ENCODE results near the gene CDH4.
"Not testable (repeated sequence)": the region's sequence is repeated elsewhere in the genome, so short reads cannot be mapped to it uniquely, and the experiment has no call there.

The CDH4 gene

GRCh38 chr20:61451009-61451408, 198.9 kb downstream of the CDH4 start:
- Histone ChIP-seq H3K9me3 (ENCODE audit: control insufficient read depth in 5 of 5, low read length in 5 of 5) (no peaks in the 10 kb centered on the region), H3K4me1 (ENCODE audit: control insufficient read depth in 5 of 5, insufficient read depth in 5 of 5, low read length in 5 of 5) (no peaks in the 10 kb centered on the region), H3K27me3 (ENCODE audit: control insufficient read depth in 5 of 5, insufficient read depth in 4 of 5, low read length in 5 of 5) (peaks cover 0 to 21% (median 5%) of the 10 kb centered on the region in 5 donors), H3K4me3 (ENCODE audit: low read depth in 1 of 5, low read length in 5 of 5) (no peak overlapping the region), H3K36me3 (ENCODE audit: control insufficient read depth in 5 of 5, insufficient read depth in 5 of 5, low read length in 5 of 5) (no peaks in the 10 kb centered on the region), H3K27ac (ENCODE audit: low read depth, low read length) (no peak overlapping the region), H3K9ac (ENCODE audit: low read length in 5 of 5) (no peak overlapping the region)

- H3K27ac ChIP-seq (ENCODE audit: low read depth, low read length): no peak overlapping the region
- peaks cover 0 to 21% (median 5%) of the 10 kb centered on the region in 5 donors for H3K27me3 ChIP-seq (ENCODE audit: control insufficient read depth in 5 of 5, insufficient read depth in 4 of 5, low read length in 5 of 5)
- no peaks in the 10 kb centered on the region for H3K4me1 ChIP-seq (ENCODE audit: control insufficient read depth in 5 of 5, insufficient read depth in 5 of 5, low read length in 5 of 5)
- H3K4me3 ChIP-seq (ENCODE audit: low read depth in 1 of 5, low read length in 5 of 5): no peak overlapping the region
- H3K9ac ChIP-seq (ENCODE audit: low read length in 5 of 5): no peak overlapping the region
- no peaks in the 10 kb centered on the region for H3K9me3 ChIP-seq (ENCODE audit: control insufficient read depth in 5 of 5, low read length in 5 of 5)
- no peaks in the 10 kb centered on the region for H3K36me3 ChIP-seq (ENCODE audit: control insufficient read depth in 5 of 5, insufficient read depth in 5 of 5, low read length in 5 of 5)
Measured at GRCh38 chr20:61451953-61452352, 199.9 kb downstream of the CDH4 start.

GRCh38 chr20:61453219-61453618, 201.2 kb downstream of the CDH4 start:
- Histone ChIP-seq H3K9me3 (ENCODE audit: control insufficient read depth in 5 of 5, low read length in 5 of 5) (peaks cover 0 to 12% (median 0%) of the 10 kb centered on the region in 5 donors), H3K4me3 (ENCODE audit: low read depth in 1 of 5, low read length in 5 of 5) (no peak overlapping the region), H3K27me3 (ENCODE audit: control insufficient read depth in 5 of 5, insufficient read depth in 4 of 5, low read length in 5 of 5) (peaks cover 0 to 18% (median 5%) of the 10 kb centered on the region in 5 donors), H3K36me3 (ENCODE audit: control insufficient read depth in 5 of 5, insufficient read depth in 5 of 5, low read length in 5 of 5) (no peaks in the 10 kb centered on the region), H3K27ac (ENCODE audit: low read depth, low read length) (no peak overlapping the region), H3K4me1 (ENCODE audit: control insufficient read depth in 5 of 5, insufficient read depth in 5 of 5, low read length in 5 of 5) (no peaks in the 10 kb centered on the region), H3K9ac (ENCODE audit: low read length in 5 of 5) (no peak overlapping the region)

DNA sequence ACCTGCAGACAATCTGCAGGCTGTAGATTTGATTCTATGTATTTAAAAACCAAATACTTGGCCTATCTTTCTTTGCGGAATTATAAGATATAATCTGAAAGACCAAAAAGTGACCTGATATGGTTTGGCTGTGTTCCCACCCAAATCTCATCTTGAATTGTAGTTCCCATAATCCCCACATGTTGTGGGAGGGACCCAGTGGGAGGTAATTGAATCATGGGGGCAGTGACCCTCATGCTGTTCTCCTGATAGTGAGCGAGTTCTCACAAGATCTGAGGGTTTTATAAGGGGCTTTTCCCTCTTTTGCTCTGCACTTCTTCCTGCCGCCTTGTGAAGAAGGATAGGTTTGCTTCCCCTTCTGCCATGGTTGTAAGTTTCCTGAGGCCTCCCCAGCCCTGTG, 201.6 kb downstream of the CDH4 start:
- H3K27ac ChIP-seq (ENCODE audit: low read depth, low read length); H3K4me3 ChIP-seq (ENCODE audit: low read depth in 1 of 5, low read length in 5 of 5); H3K36me3 ChIP-seq (ENCODE audit: control insufficient read depth in 5 of 5, insufficient read depth in 5 of 5, low read length in 5 of 5); H3K4me1 ChIP-seq (ENCODE audit: control insufficient read depth in 5 of 5, insufficient read depth in 5 of 5, low read length in 5 of 5); H3K9ac ChIP-seq (ENCODE audit: low read length in 5 of 5): not testable (repeated sequence)
- H3K27me3 ChIP-seq (ENCODE audit: control insufficient read depth in 5 of 5, insufficient read depth in 4 of 5, low read length in 5 of 5): peaks cover 0 to 15% (median 5%) of the 10 kb centered on the region in 5 donors
- H3K9me3 ChIP-seq (ENCODE audit: control insufficient read depth in 5 of 5, low read length in 5 of 5): peaks cover 0 to 16% (median 0%) of the 10 kb centered on the region in 5 donors

DNA sequence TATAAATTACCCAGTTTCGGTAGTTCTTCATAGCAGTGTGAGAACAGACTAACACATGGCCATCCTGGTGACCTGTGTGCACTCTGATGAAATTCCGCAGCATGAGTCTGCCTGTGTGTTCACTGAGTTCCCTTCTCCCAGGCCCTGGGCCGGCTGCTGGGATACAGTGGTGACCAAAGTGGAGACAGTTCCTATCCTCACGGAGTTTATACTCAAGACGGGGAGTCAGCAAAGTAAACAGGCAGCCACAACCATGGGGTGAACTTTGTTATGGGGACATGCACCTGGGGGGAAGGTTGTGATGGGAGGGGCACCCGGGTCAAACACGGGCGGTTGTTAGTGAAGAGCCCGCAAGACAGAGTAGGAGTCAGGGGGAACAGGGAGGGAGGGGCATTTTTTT, 202.0 kb downstream of the CDH4 start:
- H3K4me1 ChIP-seq (ENCODE audit: control insufficient read depth in 5 of 5, insufficient read depth in 5 of 5, low read length in 5 of 5): no peaks in the 10 kb centered on the region

GRCh38 chr20:61455508-61456215, 203.6 kb downstream of the CDH4 start:
- no peaks in the 10 kb centered on the region for H3K36me3 ChIP-seq (ENCODE audit: control insufficient read depth in 5 of 5, insufficient read depth in 5 of 5, low read length in 5 of 5)
- no peak overlapping the region for H3K9ac ChIP-seq (ENCODE audit: low read length in 5 of 5)
- H3K4me3 ChIP-seq (ENCODE audit: low read depth in 1 of 5, low read length in 5 of 5): no peak overlapping the region
- H3K4me1 ChIP-seq (ENCODE audit: control insufficient read depth in 5 of 5, insufficient read depth in 5 of 5, low read length in 5 of 5): no peaks in the 10 kb centered on the region
- peaks cover 0 to 17% (median 0%) of the 10 kb centered on the region in 5 donors for H3K9me3 ChIP-seq (ENCODE audit: control insufficient read depth in 5 of 5, low read length in 5 of 5)
- H3K27me3 ChIP-seq (ENCODE audit: control insufficient read depth in 5 of 5, insufficient read depth in 4 of 5, low read length in 5 of 5): peaks cover 0 to 12% (median 0%) of the 10 kb centered on the region in 5 donors
- no peak overlapping the region for H3K27ac ChIP-seq (ENCODE audit: low read depth, low read length)

More for the DNA sequence above, 202.0 kb downstream of the CDH4 start:
- Histone ChIP-seq H3K9ac (ENCODE audit: low read length in 5 of 5) (no peak overlapping the region), H3K27ac (ENCODE audit: low read depth, low read length) (no peak overlapping the region), H3K9me3 (ENCODE audit: control insufficient read depth in 5 of 5, low read length in 5 of 5) (peaks cover 0 to 17% (median 0%) of the 10 kb centered on the region in 5 donors), H3K27me3 (ENCODE audit: control insufficient read depth in 5 of 5, insufficient read depth in 4 of 5, low read length in 5 of 5) (peaks cover 0 to 12% (median 3%) of the 10 kb centered on the region in 5 donors), H3K36me3 (ENCODE audit: control insufficient read depth in 5 of 5, insufficient read depth in 5 of 5, low read length in 5 of 5) (no peaks in the 10 kb centered on the region), H3K4me3 (ENCODE audit: low read depth in 1 of 5, low read length in 5 of 5) (no peak overlapping the region)

GRCh38 chr20:61457725-61458124, 205.7 kb downstream of the CDH4 start:
- Histone ChIP-seq H3K9ac (ENCODE audit: low read length in 5 of 5) (no peak overlapping the region), H3K27ac (ENCODE audit: low read depth, low read length) (no peak overlapping the region), H3K4me1 (ENCODE audit: control insufficient read depth in 5 of 5, insufficient read depth in 5 of 5, low read length in 5 of 5) (no peaks in the 10 kb centered on the region), H3K9me3 (ENCODE audit: control insufficient read depth in 5 of 5, low read length in 5 of 5) (peaks cover 0 to 17% (median 0%) of the 10 kb centered on the region in 5 donors), H3K36me3 (ENCODE audit: control insufficient read depth in 5 of 5, insufficient read depth in 5 of 5, low read length in 5 of 5) (no peaks in the 10 kb centered on the region), H3K4me3 (ENCODE audit: low read depth in 1 of 5, low read length in 5 of 5) (no peak overlapping the region), H3K27me3 (ENCODE audit: control insufficient read depth in 5 of 5, insufficient read depth in 4 of 5, low read length in 5 of 5) (peaks cover 0 to 9% (median 0%) of the 10 kb centered on the region in 5 donors)

GRCh38 chr20:61458146-61458746, 206.2 kb downstream of the CDH4 start:
- H3K27me3 ChIP-seq (ENCODE audit: control insufficient read depth in 5 of 5, insufficient read depth in 4 of 5, low read length in 5 of 5): peaks cover 0 to 8% (median 0%) of the 10 kb centered on the region in 5 donors
- H3K36me3 ChIP-seq (ENCODE audit: control insufficient read depth in 5 of 5, insufficient read depth in 5 of 5, low read length in 5 of 5): no peaks in the 10 kb centered on the region
- H3K4me1 ChIP-seq (ENCODE audit: control insufficient read depth in 5 of 5, insufficient read depth in 5 of 5, low read length in 5 of 5): no peaks in the 10 kb centered on the region
- no peak overlapping the region for H3K27ac ChIP-seq (ENCODE audit: low read depth, low read length)
- H3K9ac ChIP-seq (ENCODE audit: low read length in 5 of 5): no peak overlapping the region
- no peak overlapping the region for H3K4me3 ChIP-seq (ENCODE audit: low read depth in 1 of 5, low read length in 5 of 5)
- peaks cover 0 to 17% (median 0%) of the 10 kb centered on the region in 5 donors for H3K9me3 ChIP-seq (ENCODE audit: control insufficient read depth in 5 of 5, low read length in 5 of 5)

DNA sequence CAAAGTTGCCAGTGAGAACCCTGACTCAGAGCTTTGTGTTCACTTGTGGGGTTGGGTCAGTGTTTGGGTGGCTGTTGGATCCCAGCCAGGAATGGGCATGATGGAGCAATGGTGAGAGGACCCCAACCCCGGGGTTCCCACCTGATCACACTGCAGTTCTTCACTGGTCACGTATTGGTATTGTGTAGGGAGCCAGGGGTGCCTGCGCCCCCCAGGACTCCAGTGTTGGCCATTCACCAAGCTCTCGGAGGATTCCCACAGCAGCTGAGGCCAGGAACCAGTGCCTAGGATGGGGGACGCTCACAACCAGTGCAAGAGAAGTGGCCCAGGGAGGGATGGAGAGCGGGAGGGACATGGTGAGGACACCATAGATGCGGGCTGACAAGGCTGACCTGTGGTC, 207.2 kb downstream of the CDH4 start:
- H3K9me3 ChIP-seq (ENCODE audit: control insufficient read depth in 5 of 5, low read length in 5 of 5): peaks cover 0 to 17% (median 0%) of the 10 kb centered on the region in 5 donors
- H3K4me3 ChIP-seq (ENCODE audit: low read depth in 1 of 5, low read length in 5 of 5): no peak overlapping the region
- H3K36me3 ChIP-seq (ENCODE audit: control insufficient read depth in 5 of 5, insufficient read depth in 5 of 5, low read length in 5 of 5): no peaks in the 10 kb centered on the region
- H3K9ac ChIP-seq (ENCODE audit: low read length in 5 of 5): no peak overlapping the region
- peaks cover 0 to 5% (median 0%) of the 10 kb centered on the region in 5 donors for H3K27me3 ChIP-seq (ENCODE audit: control insufficient read depth in 5 of 5, insufficient read depth in 4 of 5, low read length in 5 of 5)
- no peaks in the 10 kb centered on the region for H3K4me1 ChIP-seq (ENCODE audit: control insufficient read depth in 5 of 5, insufficient read depth in 5 of 5, low read length in 5 of 5)
- H3K27ac ChIP-seq (ENCODE audit: low read depth, low read length): no peak overlapping the region

DNA sequence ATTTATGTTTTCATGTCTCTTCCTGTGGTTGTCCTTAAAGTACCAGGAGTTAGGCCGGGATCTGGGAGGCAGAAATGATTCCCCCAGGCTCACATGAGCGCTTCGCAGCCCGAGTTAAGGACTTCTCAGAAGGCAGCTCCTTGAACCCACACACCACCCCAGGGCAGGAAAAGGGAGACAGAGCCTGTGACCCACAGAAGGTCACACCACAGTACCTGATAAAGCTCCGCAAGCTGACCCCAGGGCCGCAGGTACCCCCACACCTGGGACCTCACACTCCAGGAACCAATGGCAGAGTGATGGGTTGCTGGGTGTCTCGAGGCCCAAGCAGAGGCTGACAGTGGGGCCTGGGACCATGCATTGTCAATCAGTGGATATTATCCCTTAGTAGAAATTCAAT, 207.6 kb downstream of the CDH4 start:
- H3K9me3 ChIP-seq (ENCODE audit: control insufficient read depth in 5 of 5, low read length in 5 of 5): peaks cover 0 to 17% (median 0%) of the 10 kb centered on the region in 5 donors
- no peak overlapping the region for H3K4me3 ChIP-seq (ENCODE audit: low read depth in 1 of 5, low read length in 5 of 5)
- no peak overlapping the region for H3K9ac ChIP-seq (ENCODE audit: low read length in 5 of 5)
- no peaks in the 10 kb centered on the region for H3K36me3 ChIP-seq (ENCODE audit: control insufficient read depth in 5 of 5, insufficient read depth in 5 of 5, low read length in 5 of 5)
- no peak overlapping the region for H3K27ac ChIP-seq (ENCODE audit: low read depth, low read length)
- no peaks in the 10 kb centered on the region for H3K4me1 ChIP-seq (ENCODE audit: control insufficient read depth in 5 of 5, insufficient read depth in 5 of 5, low read length in 5 of 5)
- peaks cover 0 to 5% (median 0%) of the 10 kb centered on the region in 5 donors for H3K27me3 ChIP-seq (ENCODE audit: control insufficient read depth in 5 of 5, insufficient read depth in 4 of 5, low read length in 5 of 5)

Measured in subcutaneous abdominal adipose tissue (tissue), 5 donors.